Ovary (tissue), 3 donors: ENCODE results near the gene NUDT16L1.

Experiments
- EP300 ChIP-seq: sonication (generic); formaldehyde crosslinking; IDR thresholded peaks from one replicate; pipeline ENCODE4 v1.6.1; 2017; ENCODE audit warnings: antibody characterized with exemption
- POLR2A ChIP-seq: fragments of 450-650 bp; IDR thresholded peaks from one replicate; pipeline ENCODE4 v1.6.1; 2017; ENCODE audit warnings: antibody characterized with exemption, mild to moderate bottlenecking, moderate library complexity
- TF ChIP-seq, protein P1 (sequence below), 3 donors: fragments of 450-650 bp in 2 of 3; fragments of 200-600 bp in 1 of 3; IDR thresholded peaks; one replicate each; pipeline versions ENCODE4 v1.5.1 to v1.8.0; 2016 to 2022; ENCODE audit warnings: antibody characterized with exemption in 3 of 3, mild to moderate bottlenecking in 1 of 3
- donor health status: DM: no; HTN: no; CAD: no.

DNA sequence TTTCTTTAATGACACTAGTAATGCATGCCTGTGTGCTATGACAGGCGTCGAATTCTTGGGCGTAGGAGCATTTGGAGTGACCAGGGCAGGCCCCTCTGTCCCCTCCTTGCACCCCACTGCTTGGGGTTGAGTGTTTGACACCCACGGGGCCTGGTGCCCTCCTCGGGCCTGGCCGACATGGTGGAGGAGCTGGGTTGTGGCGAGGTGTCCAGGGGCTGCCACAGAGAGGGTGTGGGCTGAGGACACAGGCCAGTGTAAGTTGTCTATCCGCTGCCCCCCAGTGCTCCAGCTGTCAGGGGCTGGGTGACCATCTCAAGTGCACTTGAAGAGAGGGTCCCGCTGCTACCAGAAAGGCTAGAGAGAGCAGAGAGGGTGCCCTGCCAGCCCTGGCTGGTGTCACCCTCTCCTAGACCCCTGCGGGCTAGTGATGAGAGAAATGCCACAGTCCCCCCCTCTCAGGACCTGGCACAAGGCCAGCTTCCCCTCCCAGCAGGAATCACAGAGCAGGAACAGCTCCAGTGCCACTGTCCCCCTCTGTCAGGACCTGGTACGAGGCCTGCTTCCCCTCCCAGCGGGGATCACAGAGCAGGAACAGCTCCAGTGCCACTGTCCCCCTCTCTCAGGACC is 38.3 kb upstream of the NUDT16L1 start:
- TF ChIP-seq, protein P1, sequence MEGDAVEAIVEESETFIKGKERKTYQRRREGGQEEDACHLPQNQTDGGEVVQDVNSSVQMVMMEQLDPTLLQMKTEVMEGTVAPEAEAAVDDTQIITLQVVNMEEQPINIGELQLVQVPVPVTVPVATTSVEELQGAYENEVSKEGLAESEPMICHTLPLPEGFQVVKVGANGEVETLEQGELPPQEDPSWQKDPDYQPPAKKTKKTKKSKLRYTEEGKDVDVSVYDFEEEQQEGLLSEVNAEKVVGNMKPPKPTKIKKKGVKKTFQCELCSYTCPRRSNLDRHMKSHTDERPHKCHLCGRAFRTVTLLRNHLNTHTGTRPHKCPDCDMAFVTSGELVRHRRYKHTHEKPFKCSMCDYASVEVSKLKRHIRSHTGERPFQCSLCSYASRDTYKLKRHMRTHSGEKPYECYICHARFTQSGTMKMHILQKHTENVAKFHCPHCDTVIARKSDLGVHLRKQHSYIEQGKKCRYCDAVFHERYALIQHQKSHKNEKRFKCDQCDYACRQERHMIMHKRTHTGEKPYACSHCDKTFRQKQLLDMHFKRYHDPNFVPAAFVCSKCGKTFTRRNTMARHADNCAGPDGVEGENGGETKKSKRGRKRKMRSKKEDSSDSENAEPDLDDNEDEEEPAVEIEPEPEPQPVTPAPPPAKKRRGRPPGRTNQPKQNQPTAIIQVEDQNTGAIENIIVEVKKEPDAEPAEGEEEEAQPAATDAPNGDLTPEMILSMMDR (IDR thresholded peaks at IDR 0.05), result no peak
- TF ChIP-seq EP300, result no peak
- TF ChIP-seq POLR2A, result no peak
